Inflammatory macrophage (primary cell): Measurements from ENCODE around the gene MIDN.

Source experiments
- DNase-seq, 2 donors: peaks; one replicate each; pipeline ENCODE4 v3.0.0-alpha.2; 2020 to 2022

MIDN gene

GRCh38 chr19:1220976-1221903, 27.1 kb upstream of the MIDN start:
- DNase-seq = peak; percentile 44 to 59

GRCh38 chr19:1221904-1222255, 26.5 kb upstream of the MIDN start:
- DNase-seq = no peak

GRCh38 chr19:1222394-1222793, 26.0 kb upstream of the MIDN start:
- DNase-seq = no peak

GRCh38 chr19:1223018-1223855, 25.1 kb upstream of the MIDN start:
- no peak for DNase-seq

- DNase-seq = no peak
Observed at GRCh38 chr19:1224047-1224825, 24.1 kb upstream of the MIDN start.

- no peak for DNase-seq
Observed at GRCh38 chr19:1224847-1225246, 23.5 kb upstream of the MIDN start.

GRCh38 chr19:1225440-1226226, 22.8 kb upstream of the MIDN start:
- DNase-seq = peak; percentile 27 to 58

- no peak for DNase-seq
Observed at GRCh38 chr19:1226227-1226518, 22.2 kb upstream of the MIDN start.

- no peak for DNase-seq
Observed at GRCh38 chr19:1226522-1227303, 21.7 kb upstream of the MIDN start.

GRCh38 chr19:1227304-1228054, 20.9 kb upstream of the MIDN start:
- no peak for DNase-seq

- no peak for DNase-seq
Observed at GRCh38 chr19:1228161-1228957, 20.0 kb upstream of the MIDN start.

GRCh38 chr19:1229056-1229923, 19.1 kb upstream of the MIDN start:
- no peak for DNase-seq

- DNase-seq = no peak
Observed at GRCh38 chr19:1229924-1230782, 18.2 kb upstream of the MIDN start.

- DNase-seq = no peak
Observed at GRCh38 chr19:1230783-1231489, 17.4 kb upstream of the MIDN start.

- DNase-seq = no peak
Observed at GRCh38 chr19:1231729-1232637, 16.4 kb upstream of the MIDN start.

GRCh38 chr19:1232652-1233072, 15.7 kb upstream of the MIDN start:
- peak in 1 of 2 donors; percentile 46 for DNase-seq
